ENCODE results near the gene ITGA11. TPM values are rescaled to one million over a fixed set of nuclear protein-coding genes. Genes with fewer than 3 reads are reported as not detected.

Gene ITGA11
- total RNA-seq, 4 donors from 2014 or later, result 0.48 to 10.6 (median 2.6) TPM

DNA sequence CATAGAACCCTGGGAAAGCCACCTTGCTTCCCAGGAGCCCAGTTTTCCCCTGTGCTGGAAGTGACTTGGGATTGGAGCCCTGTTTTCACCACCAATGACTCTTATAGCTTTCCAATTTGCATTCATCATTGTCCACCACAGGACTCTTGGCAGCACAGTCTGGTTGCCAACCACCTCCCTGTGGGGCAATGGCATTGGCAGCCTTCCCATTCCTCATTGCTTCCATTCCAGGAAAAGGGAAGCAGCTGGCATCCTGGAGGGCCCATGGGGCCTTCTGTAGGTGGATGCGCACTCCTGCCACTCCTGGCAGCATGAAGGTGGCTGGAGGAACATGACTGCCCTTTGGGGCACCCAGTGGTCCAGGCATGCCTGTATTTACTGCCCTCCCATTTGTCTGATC lies 96.7 kb downstream of the ITGA11 start:
- no peak for DNase-seq (ENCODE audit: low spot score)
- no peak for ATAC-seq (ENCODE audit: low FRiP score)
- TF ChIP-seq, protein P1, sequence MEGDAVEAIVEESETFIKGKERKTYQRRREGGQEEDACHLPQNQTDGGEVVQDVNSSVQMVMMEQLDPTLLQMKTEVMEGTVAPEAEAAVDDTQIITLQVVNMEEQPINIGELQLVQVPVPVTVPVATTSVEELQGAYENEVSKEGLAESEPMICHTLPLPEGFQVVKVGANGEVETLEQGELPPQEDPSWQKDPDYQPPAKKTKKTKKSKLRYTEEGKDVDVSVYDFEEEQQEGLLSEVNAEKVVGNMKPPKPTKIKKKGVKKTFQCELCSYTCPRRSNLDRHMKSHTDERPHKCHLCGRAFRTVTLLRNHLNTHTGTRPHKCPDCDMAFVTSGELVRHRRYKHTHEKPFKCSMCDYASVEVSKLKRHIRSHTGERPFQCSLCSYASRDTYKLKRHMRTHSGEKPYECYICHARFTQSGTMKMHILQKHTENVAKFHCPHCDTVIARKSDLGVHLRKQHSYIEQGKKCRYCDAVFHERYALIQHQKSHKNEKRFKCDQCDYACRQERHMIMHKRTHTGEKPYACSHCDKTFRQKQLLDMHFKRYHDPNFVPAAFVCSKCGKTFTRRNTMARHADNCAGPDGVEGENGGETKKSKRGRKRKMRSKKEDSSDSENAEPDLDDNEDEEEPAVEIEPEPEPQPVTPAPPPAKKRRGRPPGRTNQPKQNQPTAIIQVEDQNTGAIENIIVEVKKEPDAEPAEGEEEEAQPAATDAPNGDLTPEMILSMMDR (IDR thresholded peaks at IDR 0.05), result no peak

DNA sequence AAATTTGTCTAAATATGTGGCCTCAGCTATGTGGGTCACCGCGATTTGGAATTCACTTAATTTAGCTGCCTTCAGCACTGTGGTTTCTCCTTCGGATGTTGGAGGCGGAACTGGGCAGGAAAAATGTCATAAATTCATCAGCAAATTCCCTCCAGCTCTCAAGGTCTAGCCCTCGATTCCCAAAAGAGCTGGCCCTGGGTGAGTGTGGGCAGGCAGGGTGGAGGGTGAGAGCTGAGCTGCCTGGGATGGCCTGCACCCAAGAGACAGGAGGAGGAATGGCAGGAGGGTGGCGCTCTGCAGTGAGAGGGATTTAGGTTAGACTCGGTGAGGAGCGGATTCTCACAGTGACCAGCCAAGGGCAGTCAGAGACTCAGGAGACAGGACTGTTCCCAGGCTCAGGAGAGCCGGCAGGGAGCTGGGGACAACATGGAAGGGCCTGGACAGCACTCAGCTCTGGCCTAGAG lies 97.3 kb downstream of the ITGA11 start:
- ATAC-seq (ENCODE audit: low FRiP score), result no peak
- TF ChIP-seq, protein P1 (IDR thresholded peaks at IDR 0.05), result no peak

DNA sequence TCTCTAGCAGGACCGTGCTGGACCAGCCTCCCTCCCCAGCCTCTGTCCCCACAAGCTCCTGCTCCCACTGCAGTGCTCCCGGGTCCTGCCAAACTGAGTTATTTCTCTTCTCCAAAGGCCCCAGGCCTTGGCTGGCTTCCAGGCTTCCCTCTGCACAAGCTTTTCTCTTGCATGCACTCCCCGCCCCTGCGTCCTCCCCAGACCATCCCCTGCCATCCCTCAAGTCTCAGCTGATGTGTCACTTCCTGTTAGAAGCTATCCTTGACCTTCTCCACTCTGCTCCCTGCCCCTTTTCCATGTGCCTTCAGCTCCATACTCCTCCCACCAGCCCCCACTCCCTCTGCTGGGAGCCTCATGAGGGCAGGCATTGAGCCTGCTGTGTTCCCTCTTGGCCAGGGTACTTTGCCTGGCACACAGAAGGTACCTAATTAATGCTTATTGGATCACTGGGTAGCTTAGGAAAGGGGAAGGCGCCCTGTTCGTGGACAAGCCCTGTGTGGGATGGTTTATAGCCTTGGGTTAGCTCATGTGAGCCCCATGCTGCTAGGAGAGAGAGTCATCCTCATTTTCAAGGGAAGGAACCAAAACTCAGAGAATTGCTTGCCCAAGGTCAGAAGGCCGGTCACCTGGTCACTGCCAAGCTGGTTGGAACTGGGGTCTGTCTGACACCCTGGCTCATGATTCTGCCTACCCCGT lies 98.0 kb downstream of the ITGA11 start:
- TF ChIP-seq, protein P1 (IDR thresholded peaks at IDR 0.05), result no peak
- ATAC-seq (ENCODE audit: low FRiP score) (no peak), DNase-seq (ENCODE audit: low spot score) (no peak)

More for the DNA sequence above, 97.3 kb downstream of the ITGA11 start:
- DNase-seq (ENCODE audit: low spot score), result no peak

DNA sequence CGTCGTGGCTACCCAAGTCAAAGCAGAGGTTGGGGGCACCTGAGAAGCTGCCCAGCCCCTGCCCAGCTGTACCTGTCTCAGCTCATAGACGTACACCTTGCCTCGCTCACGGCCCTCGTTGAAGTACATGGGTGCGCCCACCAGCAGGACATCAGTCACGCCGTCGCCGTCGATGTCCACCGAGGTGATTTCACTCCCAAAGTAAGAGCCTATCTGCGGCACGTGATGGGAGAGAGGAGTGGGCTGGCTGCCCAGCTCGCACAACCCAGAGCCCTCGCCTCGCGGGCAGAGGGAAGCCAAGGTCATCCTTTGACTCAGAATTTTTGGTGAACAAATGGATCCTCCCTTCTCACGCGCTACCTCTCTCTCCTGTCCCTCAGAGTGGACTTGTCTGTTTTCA lies 99.7 kb downstream of the ITGA11 start:
- TF ChIP-seq, protein P1 (IDR thresholded peaks at IDR 0.05), result no peak
- ATAC-seq (ENCODE audit: low FRiP score), result no peak
- DNase-seq (ENCODE audit: low spot score), result no peak

DNA sequence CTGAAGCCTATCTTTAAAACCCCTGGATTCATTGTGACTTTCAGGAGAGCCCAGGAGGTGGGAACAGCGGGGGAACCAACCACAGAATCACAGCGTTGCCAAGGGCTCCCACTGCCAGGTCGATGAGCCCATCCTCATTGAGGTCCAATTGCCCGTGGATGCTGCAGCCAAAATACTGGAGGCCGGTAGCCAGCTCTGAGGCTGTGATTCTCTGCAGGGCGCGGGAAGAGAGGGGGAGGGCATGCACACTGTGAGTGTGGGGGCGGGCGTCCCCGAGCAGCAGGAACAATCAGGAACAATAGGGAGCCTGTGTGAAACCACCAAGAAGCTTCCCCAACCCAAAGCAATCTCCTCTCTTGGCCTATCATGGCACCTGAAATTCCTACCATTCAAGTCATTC lies 101.1 kb downstream of the ITGA11 start:
- TF ChIP-seq, protein P1 (IDR thresholded peaks at IDR 0.05), result no peak
- no peak for DNase-seq (ENCODE audit: low spot score)
- no peak for ATAC-seq (ENCODE audit: low FRiP score)

DNA sequence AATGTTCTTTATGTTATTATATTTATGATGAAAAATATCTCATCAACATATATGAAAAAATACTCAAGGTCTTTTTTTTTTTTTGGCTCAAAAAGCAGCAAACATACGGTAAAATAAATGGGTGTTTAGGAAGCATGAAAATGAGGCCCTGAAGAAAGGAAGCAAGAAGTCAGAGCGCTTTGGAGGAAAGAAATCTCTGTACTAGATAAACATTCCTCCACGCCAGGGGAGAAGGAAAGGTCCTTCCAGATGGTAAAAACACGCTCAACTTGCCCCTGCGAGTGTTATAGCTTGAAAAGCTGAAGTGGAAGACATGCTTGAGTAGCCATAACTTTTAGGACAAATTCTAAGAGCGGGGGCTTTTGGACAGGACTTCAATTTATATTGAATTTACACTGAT lies 101.5 kb downstream of the ITGA11 start:
- ATAC-seq (ENCODE audit: low FRiP score), result no peak
- TF ChIP-seq, protein P1 (IDR thresholded peaks at IDR 0.05), result no peak
- no peak for DNase-seq (ENCODE audit: low spot score)

DNA sequence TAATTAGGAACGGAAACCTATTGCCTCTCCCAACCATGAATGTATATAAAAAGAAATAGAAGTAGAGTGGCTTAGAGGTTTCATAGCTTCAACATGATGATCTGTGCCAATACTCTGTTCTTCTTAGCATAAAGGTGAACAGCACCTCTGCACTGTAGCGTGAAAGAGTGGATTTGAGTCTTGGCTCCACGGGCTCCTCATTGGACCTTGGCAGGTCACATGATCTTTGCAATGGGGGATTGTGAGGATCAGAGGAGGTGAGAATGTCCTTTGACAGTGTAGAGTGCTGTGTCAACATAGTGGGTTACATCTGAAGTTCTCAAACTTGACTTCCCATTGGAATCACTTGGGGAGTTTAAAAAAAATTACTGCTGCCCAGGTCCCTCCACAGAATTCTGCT lies 103.0 kb downstream of the ITGA11 start:
- TF ChIP-seq, protein P1 (IDR thresholded peaks at IDR 0.05), result no peak
- DNase-seq (ENCODE audit: low spot score) (no peak), ATAC-seq (ENCODE audit: low FRiP score) (no peak)

Measured in omental fat pad (tissue), 4 donors.